Naive thymus-derived CD8-positive, alpha-beta T cell (primary cell): ENCODE measurements around the gene NAALADL2. TPM values are rescaled to one million over a fixed set of nuclear protein-coding genes. Genes with fewer than 3 reads are reported as not detected.
"Not testable (repeated sequence)": the region's sequence is repeated elsewhere in the genome, so short reads cannot be mapped to it uniquely, and the experiment has no call there.

Experiments
- ATAC-seq, 2 donors: fragments of 150-1000 bp; cut with Tn5 transposase in 1 of 2; sonication (Bioruptor Pico), chemical (Tn5 transposase) in 1 of 2; 1 replicate in 1 of 2; 2 replicates in 1 of 2; pipeline ENCODE4 v1.10.0; 2021; ENCODE audit warnings: mild to moderate bottlenecking in 2 of 2, moderate library complexity in 2 of 2
- POLR2A ChIA-PET: fragments of 350-600 bp; sonication (Branson Sonifier 250); formaldehyde crosslinking; loops from one replicate; lab custom pipeline; 2021; ENCODE audit warnings: antibody characterized with exemption; lab: Charles Lee
- DNase-seq, 10 donors: peaks; one replicate each; pipeline versions ENCODE4 v3.0.0 to v3.0.0-alpha.2; 2020 to 2022
- H3K27ac Mint-ChIP-seq, 10 donors: one replicate each; pipeline ENCODE4 v1.8.0; 2020 to 2022; ENCODE audit warnings: mild to moderate bottlenecking in 10 of 10, mixed read lengths in 10 of 10, moderate library complexity in 4 of 10, inconsistent platforms in 1 of 10
- H3K27me3 Mint-ChIP-seq, 5 donors: one replicate each; pipeline ENCODE4 v1.8.0; 2021 to 2022; ENCODE audit warnings: mixed read lengths in 5 of 5
- H3K36me3 Mint-ChIP-seq, 3 donors: one replicate each; pipeline ENCODE4 v1.8.0; 2020 to 2022; ENCODE audit warnings: mixed read lengths in 3 of 3, mild to moderate bottlenecking in 2 of 3, inconsistent platforms in 1 of 3
- H3K4me1 Mint-ChIP-seq, 4 donors: one replicate each; pipeline ENCODE4 v1.8.0; 2021 to 2022; ENCODE audit warnings: mixed read lengths in 4 of 4
- H3K4me3 Mint-ChIP-seq, 10 donors: one replicate each; pipeline ENCODE4 v1.8.0; 2020 to 2022; ENCODE audit warnings: mild to moderate bottlenecking in 10 of 10, mixed read lengths in 10 of 10, moderate library complexity in 6 of 10, inconsistent platforms in 1 of 10
- H3K9me3 Mint-ChIP-seq, 9 donors: one replicate each; pipeline ENCODE4 v1.8.0; 2020 to 2022; ENCODE audit warnings: mixed read lengths in 9 of 9, mild to moderate bottlenecking in 3 of 9, inconsistent platforms in 1 of 9, moderate library complexity in 1 of 9
- polyA plus RNA-seq, 3 donors: library from polyadenylated mRNA; unstranded; fragments of 300-500 nt; fragmentation: Illumina TruSeq; gene quantifications; one replicate each; pipeline ENCODE4 v1.2.3, GENCODE V29; 2021
- total RNA-seq, 8 experiments: library from RNA in 2 of 8; stranded (reverse) in 2 of 8; gene quantifications; one replicate each; pipeline ENCODE4 v1.2.3 and lab custom pipeline; 2021 to 2026

NAALADL2 gene
- total and polyA plus RNA-seq, 5 experiments from 2014 or later = 0.44 to 1.3 (median 0.88) TPM; not detected in 1

GRCh38 chr3:175434561-175434960 is 575.4 kb downstream of the NAALADL2 start:
- POLR2A ChIA-PET = no interaction called here
- Mint-ChIP-seq H3K27me3 (no peaks in the 10 kb centered on the region), H3K4me1 (no peaks in the 10 kb centered on the region), H3K4me3 (no peak overlapping the region), H3K9me3 (peaks cover 0 to 8% (median 2%) of the 10 kb centered on the region in 9 donors), H3K36me3 (no peaks in the 10 kb centered on the region), H3K27ac (no peak overlapping the region)
- ATAC-seq (no peak), DNase-seq (no peak)

GRCh38 chr3:175443682-175444081 is 584.5 kb downstream of the NAALADL2 start:
- peaks cover 0 to 2% (median 0%) of the 10 kb centered on the region in 5 donors for H3K27me3 Mint-ChIP-seq

GRCh38 chr3:175445741-175446140 is 586.6 kb downstream of the NAALADL2 start:
- DNase-seq (no peak), ATAC-seq (no peak)
- H3K27ac Mint-ChIP-seq = no peak overlapping the region
- H3K9me3 Mint-ChIP-seq = peaks cover 0 to 15% (median 2%) of the 10 kb centered on the region in 9 donors
- H3K4me3 Mint-ChIP-seq = no peak overlapping the region
- no peaks in the 10 kb centered on the region for H3K36me3 Mint-ChIP-seq
- POLR2A ChIA-PET = no interaction called here
- peaks cover 0 to 2% (median 0%) of the 10 kb centered on the region in 5 donors for H3K27me3 Mint-ChIP-seq
- H3K4me1 Mint-ChIP-seq = no peaks in the 10 kb centered on the region

More at GRCh38 chr3:175443682-175444081, 584.5 kb downstream of the NAALADL2 start:
- no peaks in the 10 kb centered on the region for H3K36me3 Mint-ChIP-seq
- H3K27ac Mint-ChIP-seq = no peak overlapping the region
- POLR2A ChIA-PET = no interaction called here
- ATAC-seq (no peak), DNase-seq (no peak)
- no peak overlapping the region for H3K4me3 Mint-ChIP-seq
- H3K9me3 Mint-ChIP-seq = peaks cover 4 to 25% (median 9%) of the 10 kb centered on the region in 9 donors
- no peaks in the 10 kb centered on the region for H3K4me1 Mint-ChIP-seq

GRCh38 chr3:175447521-175447920 is 588.4 kb downstream of the NAALADL2 start:
- DNase-seq (no peak), ATAC-seq (no peak)
- Mint-ChIP-seq H3K9me3 (peaks cover 0 to 24% (median 0%) of the 10 kb centered on the region in 9 donors), H3K27ac (no peak overlapping the region), H3K36me3 (no peaks in the 10 kb centered on the region), H3K27me3 (peaks cover 0 to 2% (median 0%) of the 10 kb centered on the region in 5 donors), H3K4me1 (no peaks in the 10 kb centered on the region), H3K4me3 (no peak overlapping the region)
- POLR2A ChIA-PET = no interaction called here

GRCh38 chr3:175453361-175453760 is 594.2 kb downstream of the NAALADL2 start:
- no peaks in the 10 kb centered on the region for H3K27me3 Mint-ChIP-seq
- no peak overlapping the region for H3K4me3 Mint-ChIP-seq

GRCh38 chr3:175456466-175456865 is 597.3 kb downstream of the NAALADL2 start:
- DNase-seq (no peak), ATAC-seq (no peak)
- Mint-ChIP-seq H3K27ac (no peak overlapping the region), H3K9me3 (peaks cover 0 to 26% (median 6%) of the 10 kb centered on the region in 9 donors), H3K4me1 (no peaks in the 10 kb centered on the region), H3K4me3 (no peak overlapping the region), H3K36me3 (no peaks in the 10 kb centered on the region), H3K27me3 (peaks cover 0 to 2% (median 0%) of the 10 kb centered on the region in 5 donors)
- POLR2A ChIA-PET = no interaction called here

More at GRCh38 chr3:175453361-175453760, 594.2 kb downstream of the NAALADL2 start:
- ATAC-seq (no peak), DNase-seq (no peak)
- H3K36me3 Mint-ChIP-seq = no peaks in the 10 kb centered on the region
- H3K9me3 Mint-ChIP-seq = peaks cover 0 to 20% (median 0%) of the 10 kb centered on the region in 9 donors
- H3K27ac Mint-ChIP-seq = no peak overlapping the region
- POLR2A ChIA-PET = no interaction called here
- H3K4me1 Mint-ChIP-seq = no peaks in the 10 kb centered on the region

GRCh38 chr3:175457301-175457700 is 598.2 kb downstream of the NAALADL2 start:
- H3K27ac Mint-ChIP-seq = no peak overlapping the region
- DNase-seq = no peak
- no peaks in the 10 kb centered on the region for H3K36me3 Mint-ChIP-seq
- no peak overlapping the region for H3K4me3 Mint-ChIP-seq
- POLR2A ChIA-PET = no interaction called here
- no peaks in the 10 kb centered on the region for H3K4me1 Mint-ChIP-seq
- no peak for ATAC-seq
- H3K9me3 Mint-ChIP-seq = peaks cover 0 to 28% (median 7%) of the 10 kb centered on the region in 9 donors
- peaks cover 0 to 2% (median 0%) of the 10 kb centered on the region in 5 donors for H3K27me3 Mint-ChIP-seq

- H3K27ac Mint-ChIP-seq, H3K36me3 Mint-ChIP-seq, POLR2A ChIA-PET, ATAC-seq, H3K27me3 Mint-ChIP-seq, DNase-seq, H3K4me3 Mint-ChIP-seq, H3K4me1 Mint-ChIP-seq: not testable (repeated sequence)
- peaks cover 0 to 22% (median 7%) of the 10 kb centered on the region in 9 donors for H3K9me3 Mint-ChIP-seq
Measured at GRCh38 chr3:175460849-175461399, 601.8 kb downstream of the NAALADL2 start.

- Mint-ChIP-seq H3K4me1 (no peaks in the 10 kb centered on the region), H3K4me3 (no peak overlapping the region), H3K36me3 (no peaks in the 10 kb centered on the region), H3K27ac (no peak overlapping the region), H3K27me3 (no peaks in the 10 kb centered on the region), H3K9me3 (peaks cover 0 to 10% (median 5%) of the 10 kb centered on the region in 9 donors)
- POLR2A ChIA-PET = no interaction called here
- DNase-seq (no peak), ATAC-seq (no peak)
Measured at GRCh38 chr3:175464362-175464761, 605.2 kb downstream of the NAALADL2 start.

- ATAC-seq (no peak), DNase-seq (no peak)
- H3K4me1 Mint-ChIP-seq = no peaks in the 10 kb centered on the region
- no peaks in the 10 kb centered on the region for H3K9me3 Mint-ChIP-seq
- H3K27ac Mint-ChIP-seq = no peak overlapping the region
- H3K36me3 Mint-ChIP-seq = no peaks in the 10 kb centered on the region
- H3K27me3 Mint-ChIP-seq = no peaks in the 10 kb centered on the region
- POLR2A ChIA-PET = no interaction called here
- H3K4me3 Mint-ChIP-seq = no peak overlapping the region
Measured at GRCh38 chr3:175469124-175469523, 610.0 kb downstream of the NAALADL2 start.

GRCh38 chr3:175475765-175476164 is 616.6 kb downstream of the NAALADL2 start:
- Mint-ChIP-seq H3K27me3 (no peaks in the 10 kb centered on the region), H3K4me3 (no peak overlapping the region), H3K9me3 (peaks cover 0 to 6% (median 0%) of the 10 kb centered on the region in 9 donors), H3K4me1 (no peaks in the 10 kb centered on the region), H3K27ac (no peak overlapping the region), H3K36me3 (no peaks in the 10 kb centered on the region)
- DNase-seq = no peak
- ATAC-seq = no peak
- POLR2A ChIA-PET = no interaction called here

- DNase-seq (no peak), ATAC-seq (no peak)
- H3K9me3 Mint-ChIP-seq = peaks cover 0 to 6% (median 0%) of the 10 kb centered on the region in 9 donors
- POLR2A ChIA-PET = no interaction called here
- H3K27me3 Mint-ChIP-seq = no peaks in the 10 kb centered on the region
- no peaks in the 10 kb centered on the region for H3K4me1 Mint-ChIP-seq
- no peak overlapping the region for H3K4me3 Mint-ChIP-seq
- no peak overlapping the region for H3K27ac Mint-ChIP-seq
- no peaks in the 10 kb centered on the region for H3K36me3 Mint-ChIP-seq
Measured at GRCh38 chr3:175476489-175476888, 617.4 kb downstream of the NAALADL2 start.

- Mint-ChIP-seq H3K27ac (no peak overlapping the region), H3K9me3 (peaks cover 0 to 6% (median 0%) of the 10 kb centered on the region in 9 donors), H3K27me3 (no peaks in the 10 kb centered on the region), H3K4me3 (no peak overlapping the region), H3K36me3 (no peaks in the 10 kb centered on the region), H3K4me1 (no peaks in the 10 kb centered on the region)
- POLR2A ChIA-PET = no interaction called here
- DNase-seq (no peak), ATAC-seq (no peak)
Measured at GRCh38 chr3:175477651-175478224, 618.6 kb downstream of the NAALADL2 start.
